ENCODE results near the gene GPR37. TPM values are rescaled to one million over a fixed set of nuclear protein-coding genes. Genes with fewer than 3 reads are reported as not detected.

The GPR37 gene
- total RNA-seq, 1 donor from 2014 or later = 4.1 TPM

GRCh38 chr7:124738639-124739038 lies 27.0 kb downstream of the GPR37 start:
- no peaks in the 10 kb centered on the region for H3K27me3 ChIP-seq (ENCODE audit: control insufficient read depth, insufficient read depth, low read length)
- no peaks in the 10 kb centered on the region for H3K36me3 ChIP-seq (ENCODE audit: control insufficient read depth, insufficient read depth, low read length)
- no peak overlapping the region for H3K4me3 ChIP-seq (ENCODE audit: low read depth, low read length)
- DNase-seq (ENCODE audit: low read depth) = no peak
- TF ChIP-seq CTCF (IDR thresholded peaks at IDR 0.05; ENCODE audit: insufficient read depth, low read length, poor library complexity, severe bottlenecking) = no peak

- Histone ChIP-seq H3K4me3 (ENCODE audit: low read depth, low read length) (no peak overlapping the region), H3K27me3 (ENCODE audit: control insufficient read depth, insufficient read depth, low read length) (no peaks in the 10 kb centered on the region), H3K36me3 (ENCODE audit: control insufficient read depth, insufficient read depth, low read length) (no peaks in the 10 kb centered on the region)
- TF ChIP-seq CTCF (IDR thresholded peaks at IDR 0.05; ENCODE audit: insufficient read depth, low read length, poor library complexity, severe bottlenecking) = no peak
- DNase-seq (ENCODE audit: low read depth) = no peak
Measured at GRCh38 chr7:124737760-124738300, 27.8 kb downstream of the GPR37 start.

- no peak for TF ChIP-seq CTCF (IDR thresholded peaks at IDR 0.05; ENCODE audit: insufficient read depth, low read length, poor library complexity, severe bottlenecking)
- Histone ChIP-seq H3K4me3 (ENCODE audit: low read depth, low read length) (no peak overlapping the region), H3K27me3 (ENCODE audit: control insufficient read depth, insufficient read depth, low read length) (no peaks in the 10 kb centered on the region), H3K36me3 (ENCODE audit: control insufficient read depth, insufficient read depth, low read length) (no peaks in the 10 kb centered on the region)
- DNase-seq (ENCODE audit: low read depth) = no peak
Measured at GRCh38 chr7:124728610-124729009, 37.0 kb downstream of the GPR37 start.

- H3K4me3 ChIP-seq (ENCODE audit: low read depth, low read length) = no peak overlapping the region
- H3K36me3 ChIP-seq (ENCODE audit: control insufficient read depth, insufficient read depth, low read length) = no peaks in the 10 kb centered on the region
- no peaks in the 10 kb centered on the region for H3K27me3 ChIP-seq (ENCODE audit: control insufficient read depth, insufficient read depth, low read length)
- TF ChIP-seq CTCF (IDR thresholded peaks at IDR 0.05; ENCODE audit: insufficient read depth, low read length, poor library complexity, severe bottlenecking) = no peak
- no peak for DNase-seq (ENCODE audit: low read depth)
Measured at GRCh38 chr7:124724507-124725192, 40.9 kb downstream of the GPR37 start.

GRCh38 chr7:124724079-124724478 lies 41.5 kb downstream of the GPR37 start:
- H3K27me3 ChIP-seq (ENCODE audit: control insufficient read depth, insufficient read depth, low read length) = no peaks in the 10 kb centered on the region
- H3K4me3 ChIP-seq (ENCODE audit: low read depth, low read length) = no peak overlapping the region
- no peak for TF ChIP-seq CTCF (IDR thresholded peaks at IDR 0.05; ENCODE audit: insufficient read depth, low read length, poor library complexity, severe bottlenecking)
- no peak for DNase-seq (ENCODE audit: low read depth)
- no peaks in the 10 kb centered on the region for H3K36me3 ChIP-seq (ENCODE audit: control insufficient read depth, insufficient read depth, low read length)

GRCh38 chr7:124723012-124723411 lies 42.6 kb downstream of the GPR37 start:
- TF ChIP-seq CTCF (IDR thresholded peaks at IDR 0.05; ENCODE audit: insufficient read depth, low read length, poor library complexity, severe bottlenecking) = no peak
- Histone ChIP-seq H3K36me3 (ENCODE audit: control insufficient read depth, insufficient read depth, low read length) (no peaks in the 10 kb centered on the region), H3K4me3 (ENCODE audit: low read depth, low read length) (no peak overlapping the region), H3K27me3 (ENCODE audit: control insufficient read depth, insufficient read depth, low read length) (no peaks in the 10 kb centered on the region)
- peak; percentile 63 for DNase-seq (ENCODE audit: low read depth)
